ENCODE data around the gene KRTAP3-2. TPM values are rescaled to one million over a fixed set of nuclear protein-coding genes. Genes with fewer than 3 reads are reported as not detected.

The KRTAP3-2 gene
- not detected in 2 replicates for total RNA-seq

GRCh38 chr17:40999563-40999962 is at the start of gene KRTAP3-2:
KRTAP3-2 (minus strand) TSS chr17:40999906; CDS start chr17:40999853, 53 bp downstream.

GRCh38 chr17:41046735-41047465 is 47.2 kb upstream of the KRTAP3-2 start, which contains the start of gene KRTAP2-1:
KRTAP2-1 (minus strand) TSS chr17:41047316; CDS start chr17:41047267, 49 bp downstream.

GRCh38 chr17:41040783-41041571 is 41.3 kb upstream of the KRTAP3-2 start, which contains the start of gene KRTAP1-1:
KRTAP1-1 (minus strand) TSS chr17:41041450; CDS start chr17:41041397, 53 bp downstream.

GRCh38 chr17:41034346-41034935 is 34.7 kb upstream of the KRTAP3-2 start, which contains the start of gene KRTAP1-3:
KRTAP1-3 (minus strand) TSS chr17:41034874; CDS start chr17:41034821, 53 bp downstream.

GRCh38 chr17:41029633-41030245 is 30.0 kb upstream of the KRTAP3-2 start, which contains the start of gene KRTAP1-4:
KRTAP1-4 (minus strand) TSS chr17:41030195; CDS start chr17:41030078, 117 bp downstream.

GRCh38 chr17:41026715-41027471 is 27.2 kb upstream of the KRTAP3-2 start, which contains the start of gene KRTAP1-5:
KRTAP1-5 (minus strand) TSS chr17:41027208; CDS start chr17:41027155, 53 bp downstream.

GRCh38 chr17:41008811-41009210 is 9.1 kb upstream of the KRTAP3-2 start, which contains the start of gene KRTAP3-1:
KRTAP3-1 (minus strand) TSS chr17:41009128; CDS start chr17:41009074, 54 bp downstream.

GRCh38 chr17:40993839-40994238 is 5.9 kb downstream of the KRTAP3-2 start, which contains the start of gene KRTAP3-3:
KRTAP3-3 (minus strand) TSS chr17:40994164; CDS start chr17:40994097, 67 bp downstream.

GRCh38 chr17:40984226-40984625 is 15.5 kb downstream of the KRTAP3-2 start, which contains the start of gene KRT40:
KRT40 (minus strand) TSS chr17:40984326; CDS start chr17:40984273, 53 bp downstream.

GRCh38 chr17:40966848-40967247 is 32.9 kb downstream of the KRTAP3-2 start, which contains the start of gene KRT39:
KRT39 (minus strand) TSS chr17:40966948; CDS start chr17:40966856, 92 bp downstream.

Other genes starting within 250 kb of the KRTAP3-2 start
- not detected in 2 replicates for gene KRT25, start 244.6 kb downstream of the KRTAP3-2 start, total RNA-seq
- not detected in 2 replicates for gene KRT26, start 227.7 kb downstream of the KRTAP3-2 start, total RNA-seq
- not detected in 2 replicates for gene KRT27, start 217.4 kb downstream of the KRTAP3-2 start, total RNA-seq
- gene KRT28, start 199.9 kb downstream of the KRTAP3-2 start, total RNA-seq = not detected in 2 replicates
- gene KRT10, start 177.3 kb downstream of the KRTAP3-2 start, total RNA-seq = 3.1 and 4.3 TPM in 2 replicates
- gene KRT12, start 132.7 kb downstream of the KRTAP3-2 start, total RNA-seq = not detected in 2 replicates
- not detected in 2 replicates for gene KRT20, start 114.7 kb downstream of the KRTAP3-2 start, total RNA-seq
- not detected in 2 replicates for gene KRT23, start 62.3 kb downstream of the KRTAP3-2 start, total RNA-seq
- gene KRT39, start 33.0 kb downstream of the KRTAP3-2 start, total RNA-seq = not detected in 2 replicates
- gene KRT40, start 15.6 kb downstream of the KRTAP3-2 start, total RNA-seq = not detected in 2 replicates
- not detected in 2 replicates for gene KRTAP3-3, start 5.7 kb downstream of the KRTAP3-2 start, total RNA-seq
- gene KRTAP3-1, start 9.2 kb upstream of the KRTAP3-2 start, total RNA-seq = not detected in 2 replicates
- 0.72 and 1.6 TPM in 2 replicates for gene KRTAP1-5, start 27.3 kb upstream of the KRTAP3-2 start, total RNA-seq
- not detected in 2 replicates for gene KRTAP1-4, start 30.3 kb upstream of the KRTAP3-2 start, total RNA-seq
- not detected in 2 replicates for gene KRTAP1-3, start 35.0 kb upstream of the KRTAP3-2 start, total RNA-seq
- gene KRTAP1-1, start 41.5 kb upstream of the KRTAP3-2 start, total RNA-seq = not detected in 2 replicates
- not detected in 2 replicates for gene KRTAP2-1, start 47.4 kb upstream of the KRTAP3-2 start, total RNA-seq
- gene KRTAP2-2, start 55.3 kb upstream of the KRTAP3-2 start, total RNA-seq = not detected in 2 replicates
- 0.56 TPM in 1 of 2 replicates, not detected in the other for gene KRTAP2-3, start 60.2 kb upstream of the KRTAP3-2 start, total RNA-seq
- not detected in 2 replicates for gene KRTAP2-4, start 66.0 kb upstream of the KRTAP3-2 start, total RNA-seq
- gene KRTAP4-7, start 84.2 kb upstream of the KRTAP3-2 start, total RNA-seq = not detected in 2 replicates
- not detected in 2 replicates for gene KRTAP4-8, start 98.2 kb upstream of the KRTAP3-2 start, total RNA-seq
- not detected in 2 replicates for gene KRTAP4-16, start 102.3 kb upstream of the KRTAP3-2 start, total RNA-seq
- not detected in 2 replicates for gene KRTAP4-9, start 105.5 kb upstream of the KRTAP3-2 start, total RNA-seq
- gene KRTAP4-11, start 118.5 kb upstream of the KRTAP3-2 start, total RNA-seq = not detected in 2 replicates
- gene KRTAP4-12, start 124.3 kb upstream of the KRTAP3-2 start, total RNA-seq = not detected in 2 replicates
- not detected in 2 replicates for gene KRTAP4-6, start 140.6 kb upstream of the KRTAP3-2 start, total RNA-seq
- not detected in 2 replicates for gene KRTAP4-5, start 149.9 kb upstream of the KRTAP3-2 start, total RNA-seq
- not detected in 2 replicates for gene KRTAP4-4, start 160.8 kb upstream of the KRTAP3-2 start, total RNA-seq
- not detected in 2 replicates for gene KRTAP4-3, start 168.3 kb upstream of the KRTAP3-2 start, total RNA-seq
- not detected in 2 replicates for gene KRTAP4-2, start 178.3 kb upstream of the KRTAP3-2 start, total RNA-seq
- gene KRTAP4-1, start 185.0 kb upstream of the KRTAP3-2 start, total RNA-seq = not detected in 2 replicates
- not detected in 2 replicates for gene KRTAP9-1, start 190.0 kb upstream of the KRTAP3-2 start, total RNA-seq
- gene KRTAP9-2, start 226.7 kb upstream of the KRTAP3-2 start, total RNA-seq = not detected in 2 replicates
- gene KRTAP9-3, start 232.5 kb upstream of the KRTAP3-2 start, total RNA-seq = not detected in 2 replicates
- not detected in 2 replicates for gene KRTAP9-8, start 238.1 kb upstream of the KRTAP3-2 start, total RNA-seq
- not detected in 2 replicates for gene KRTAP9-4, start 249.8 kb upstream of the KRTAP3-2 start, total RNA-seq